K562 (cell line): Measurements from ENCODE around the gene MRPL30. TPM values are rescaled to one million over a fixed set of nuclear protein-coding genes. Genes with fewer than 3 reads are reported as not detected.

Source experiments
- CBFA2T2 ChIP-seq: fragments of 450-650 bp; conservative IDR thresholded peaks from 2 replicates; pipeline ENCODE4 v1.6.1; 2017; ENCODE audit warnings: mild to moderate bottlenecking
- HDAC3 ChIP-seq: fragments of 450-650 bp; IDR thresholded peaks from 2 replicates; pipeline ENCODE4 v1.6.1; 2018; ENCODE audit warnings: borderline replicate concordance, mild to moderate bottlenecking, moderate library complexity; ENCODE audit not compliant: partially characterized antibody
- ZBTB11 ChIP-seq, 3 experiments: fragments of 200-800 bp in 1 of 3; fragments of 250-450 bp in 1 of 3; fragments of 450-650 bp in 1 of 3; sonication (Bioruptor Pico) in 1 of 3; sonication (Bioruptor generic) in 1 of 3; formaldehyde crosslinking in 1 of 3; IDR thresholded peaks; 2 replicates each; pipeline versions ENCODE4 v1.6.1 to v1.8.0; 2016 to 2022; ENCODE audit warnings: mild to moderate bottlenecking in 2 of 3, missing genetic modification characterization in 2 of 3, missing compliant biosample characterization in 1 of 3, moderate library complexity in 1 of 3
- ZBTB43 ChIP-seq: sonication (generic); formaldehyde crosslinking; IDR thresholded peaks from 2 replicates; pipeline ENCODE4 v1.8.0; 2023; ENCODE audit warnings: mild to moderate bottlenecking, missing genetic modification reagents
- ZNF224 ChIP-seq: sonication (generic); formaldehyde crosslinking; IDR thresholded peaks from 2 replicates; pipeline ENCODE4 v1.8.0; 2022; ENCODE audit warnings: mild to moderate bottlenecking, missing genetic modification reagents
- polyA plus RNA-seq, 8 experiments: library from polyadenylated mRNA; depleted of rRNA in 4 of 8; stranded (reverse) in 5 of 8; unstranded in 3 of 8; fragments of >200 nt; fragmentation: Nextera tagmentation in 2 of 8; fragmentation: Illumina TruSeq in 1 of 8; extraction: Ambion mirVana in 2 of 8; extraction: Trizol in 1 of 8; gene quantifications; 2 replicates each; pipeline versions ENCODE4 v1.2.1 to v1.2.3, GENCODE V29; 2011 to 2014; ENCODE audit warnings: inconsistent platforms in 1 of 8, missing spikeins in 1 of 8
- total RNA-seq, 7 experiments: library from RNA; depleted of rRNA in 6 of 7; stranded (reverse); fragments of >200 nt in 6 of 7; fragmentation: Illumina TruSeq in 2 of 7; extraction: Trizol in 2 of 7; gene quantifications; 2 replicates each; pipeline versions ENCODE4 v1.2.1 to v1.2.3, GENCODE V29; 2011 to 2021; ENCODE audit warnings: low replicate concordance in 1 of 7

The MRPL30 gene
- total and polyA plus RNA-seq, 9 of the 15 experiments (the other 6 are each of a cell fraction or from before 2014, with no cell fraction given), result 63.3 to 130 (median 87.0) TPM

- TF ChIP-seq ZBTB11 (CRISPR knock-in tag; IDR thresholded peaks at IDR 0.05) (no peak), CBFA2T2 (peak; percentile 40), ZBTB43 (CRISPR knock-in tag) (no peak), ZNF224 (CRISPR knock-in tag) (no peak), HDAC3 (no peak)
These were observed 42.0 kb upstream of the MRPL30 start (continued) for GRCh38 chr2:99139003-99139402.
